Right renal cortex interstitium (tissue), 3 donors: ENCODE data around the gene PCDHB5. TPM values are rescaled to one million over a fixed set of nuclear protein-coding genes. Genes with fewer than 3 reads are reported as not detected.
A peak's percentile ranks its signal among the peaks of the same experiment; 100 is the strongest.
"Not testable (repeated sequence)": the region's sequence is repeated elsewhere in the genome, so short reads cannot be mapped to it uniquely, and the experiment has no call there.

Experiments
- DNase-seq, 3 donors: peaks; one replicate each; pipeline ENCODE4 v3.0.0-alpha.2; 2013; ENCODE audit warnings: low read depth in 3 of 3, low spot score in 2 of 3
- polyA plus RNA-seq, 3 donors: library from polyadenylated mRNA; unstranded; fragments of 120-200 nt; gene quantifications; one replicate each; pipeline ENCODE4 v1.2.1, GENCODE V29; 2013; ENCODE audit not compliant: insufficient read length in 3 of 3

PCDHB5 gene
- polyA plus RNA-seq, 3 donors, result 6.6 to 8.5 (median 8.1) TPM

DNA sequence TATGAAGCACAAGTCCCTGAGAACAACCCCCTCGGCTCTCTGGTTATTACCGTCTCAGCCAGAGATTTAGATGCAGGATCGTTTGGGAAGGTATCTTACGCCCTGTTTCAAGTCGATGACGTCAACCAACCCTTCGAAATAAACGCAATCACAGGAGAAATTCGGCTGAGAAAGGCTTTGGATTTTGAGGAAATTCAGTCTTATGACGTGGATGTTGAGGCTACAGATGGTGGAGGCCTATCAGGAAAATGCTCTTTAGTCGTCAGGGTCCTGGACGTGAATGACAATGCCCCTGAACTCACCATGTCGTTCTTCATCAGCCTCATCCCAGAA lies 16.0 kb downstream of the PCDHB5 start:
- no peak for DNase-seq

DNA sequence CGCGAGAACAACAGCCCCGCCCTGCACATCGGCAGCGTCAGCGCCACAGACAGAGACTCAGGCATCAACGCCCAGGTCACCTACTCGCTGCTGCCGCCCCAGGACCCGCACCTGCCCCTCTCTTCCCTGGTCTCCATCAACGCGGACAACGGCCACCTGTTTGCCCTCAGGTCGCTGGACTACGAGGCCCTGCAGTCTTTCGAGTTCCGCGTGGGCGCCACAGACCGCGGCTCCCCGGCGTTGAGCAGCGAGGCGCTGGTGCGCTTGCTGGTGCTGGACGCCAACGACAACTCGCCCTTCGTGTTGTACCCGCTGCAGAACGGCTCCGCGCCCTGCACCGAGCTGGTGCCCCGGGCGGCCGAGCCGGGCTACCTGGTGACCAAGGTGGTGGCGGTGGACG lies 16.6 kb downstream of the PCDHB5 start:
- not testable (repeated sequence) for DNase-seq

DNA sequence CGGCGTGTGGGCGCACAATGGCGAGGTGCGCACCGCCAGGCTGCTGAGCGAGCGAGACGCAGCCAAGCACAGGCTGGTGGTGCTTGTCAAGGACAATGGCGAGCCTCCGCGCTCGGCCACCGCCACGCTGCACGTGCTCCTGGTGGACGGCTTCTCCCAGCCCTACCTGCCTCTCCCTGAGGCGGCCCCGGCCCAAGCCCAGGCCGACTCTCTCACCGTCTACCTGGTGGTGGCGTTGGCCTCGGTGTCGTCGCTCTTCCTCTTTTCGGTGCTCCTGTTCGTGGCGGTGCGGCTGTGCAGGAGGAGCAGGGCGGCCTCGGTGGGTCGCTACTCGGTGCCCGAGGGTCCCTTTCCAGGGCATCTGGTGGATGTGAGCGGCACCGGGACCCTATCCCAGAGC lies 17.1 kb downstream of the PCDHB5 start:
- DNase-seq, result not testable (repeated sequence)

DNA sequence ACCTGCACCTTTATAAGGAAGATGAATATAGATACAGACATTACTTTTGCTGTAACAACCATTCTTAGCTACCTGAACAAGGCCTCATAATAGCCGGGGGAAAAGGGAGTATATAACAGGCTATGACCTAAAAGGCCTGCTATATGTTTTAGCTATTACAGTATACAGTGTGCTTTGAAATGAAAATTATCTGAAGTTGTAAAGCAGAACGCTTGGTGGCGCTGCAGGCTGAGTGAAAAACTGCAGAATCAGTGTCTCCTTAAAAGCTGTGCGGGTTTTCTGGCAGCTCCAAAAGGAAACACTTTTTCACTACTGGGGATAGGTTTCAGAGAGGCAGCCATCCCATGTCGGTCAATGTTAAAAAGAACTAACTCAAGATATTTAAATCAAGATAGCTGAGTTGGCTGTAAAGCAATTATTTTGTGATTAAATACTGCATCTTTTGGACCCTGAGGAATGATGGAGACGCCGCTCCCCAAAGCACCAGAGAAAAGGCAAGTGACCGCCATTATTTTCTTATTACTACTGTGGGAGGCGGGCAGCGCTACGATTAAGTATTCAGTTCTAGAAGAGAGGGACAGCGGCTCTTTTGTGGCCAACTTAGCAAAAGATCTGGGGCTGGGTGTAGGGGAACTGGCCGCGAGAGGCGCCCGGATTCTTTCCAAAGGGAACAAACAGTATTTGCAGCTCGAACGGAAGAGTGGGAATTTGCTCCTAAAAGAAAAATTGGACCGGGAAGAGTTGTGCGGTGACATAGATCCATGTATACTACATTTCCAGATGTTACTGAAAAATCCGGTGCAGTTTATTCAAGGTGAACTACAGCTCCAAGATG lies 20.8 kb downstream of the PCDHB5 start:
- no peak for DNase-seq

DNA sequence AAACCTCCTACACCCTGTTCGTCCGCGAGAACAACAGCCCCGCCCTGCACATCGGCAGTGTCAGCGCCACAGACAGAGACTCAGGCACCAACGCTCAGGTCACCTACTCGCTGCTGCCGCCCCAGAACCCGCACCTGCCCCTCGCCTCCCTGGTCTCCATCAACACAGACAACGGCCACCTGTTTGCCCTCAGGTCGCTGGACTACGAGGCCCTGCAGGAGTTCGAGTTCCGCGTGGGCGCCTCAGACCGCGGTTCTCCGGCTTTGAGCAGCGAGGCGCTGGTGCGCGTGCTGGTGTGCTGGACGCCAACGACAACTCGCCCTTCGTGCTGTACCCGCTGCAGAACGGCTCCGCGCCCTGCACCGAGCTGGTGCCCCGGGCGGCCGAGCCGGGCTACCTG lies 22.4 kb downstream of the PCDHB5 start:
- not testable (repeated sequence) for DNase-seq

DNA sequence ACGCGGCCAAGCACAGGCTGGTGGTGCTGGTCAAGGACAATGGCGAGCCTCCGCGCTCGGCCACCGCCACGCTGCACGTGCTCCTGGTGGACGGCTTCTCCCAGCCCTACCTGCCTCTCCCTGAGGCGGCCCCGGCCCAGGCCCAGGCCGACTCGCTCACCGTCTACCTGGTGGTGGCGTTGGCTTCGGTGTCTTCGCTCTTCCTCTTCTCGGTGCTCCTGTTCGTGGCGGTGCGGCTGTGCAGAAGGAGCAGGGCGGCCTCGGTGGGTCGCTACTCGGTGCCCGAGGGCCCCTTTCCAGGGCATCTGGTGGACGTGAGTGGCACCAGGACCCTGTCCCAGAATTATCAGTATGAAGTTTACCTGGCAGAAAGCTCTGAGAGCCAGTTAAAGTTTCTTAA lies 22.9 kb downstream of the PCDHB5 start:
- not testable (repeated sequence) for DNase-seq

DNA sequence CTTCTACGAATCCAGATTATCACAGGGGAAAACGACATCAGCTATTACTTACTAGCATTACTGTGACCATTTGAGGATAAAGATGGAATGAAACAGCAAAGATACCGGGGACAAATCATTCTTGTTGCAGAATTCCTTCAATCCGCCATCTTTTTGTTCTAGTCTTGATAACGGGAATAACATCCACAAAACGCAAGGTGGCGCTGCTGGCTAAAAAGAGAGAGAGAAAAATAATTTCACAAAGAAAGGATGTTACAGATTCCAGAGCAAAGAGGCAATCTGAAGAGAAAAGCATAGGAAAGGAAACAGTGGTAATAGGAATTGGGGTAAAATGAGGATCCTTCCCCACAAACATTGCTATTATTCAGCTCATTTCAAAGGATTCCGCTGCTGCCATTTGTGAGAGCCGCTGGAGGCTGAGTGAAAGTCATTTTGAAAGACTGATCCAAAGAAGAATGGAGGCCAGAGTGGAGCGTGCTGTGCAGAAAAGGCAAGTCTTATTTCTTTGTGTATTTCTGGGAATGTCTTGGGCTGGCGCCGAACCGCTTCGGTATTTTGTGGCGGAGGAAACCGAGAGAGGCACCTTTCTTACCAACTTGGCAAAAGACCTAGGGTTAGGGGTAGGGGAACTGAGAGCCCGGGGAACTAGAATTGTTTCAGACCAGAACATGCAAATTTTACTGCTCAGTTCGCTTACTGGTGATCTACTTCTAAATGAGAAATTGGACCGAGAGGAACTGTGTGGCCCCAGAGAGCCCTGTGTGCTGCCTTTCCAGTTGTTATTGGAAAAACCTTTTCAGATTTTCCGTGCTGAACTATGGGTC lies 37.6 kb downstream of the PCDHB5 start, which contains the start of gene PCDHB7:
TSS of gene PCDHB7 (plus strand) at position 264 of the 824 bp plus-strand sequence. CDS start at position 456, 192 bp downstream.
- peak in 1 of 3 donors; percentile 35 for DNase-seq

DNA sequence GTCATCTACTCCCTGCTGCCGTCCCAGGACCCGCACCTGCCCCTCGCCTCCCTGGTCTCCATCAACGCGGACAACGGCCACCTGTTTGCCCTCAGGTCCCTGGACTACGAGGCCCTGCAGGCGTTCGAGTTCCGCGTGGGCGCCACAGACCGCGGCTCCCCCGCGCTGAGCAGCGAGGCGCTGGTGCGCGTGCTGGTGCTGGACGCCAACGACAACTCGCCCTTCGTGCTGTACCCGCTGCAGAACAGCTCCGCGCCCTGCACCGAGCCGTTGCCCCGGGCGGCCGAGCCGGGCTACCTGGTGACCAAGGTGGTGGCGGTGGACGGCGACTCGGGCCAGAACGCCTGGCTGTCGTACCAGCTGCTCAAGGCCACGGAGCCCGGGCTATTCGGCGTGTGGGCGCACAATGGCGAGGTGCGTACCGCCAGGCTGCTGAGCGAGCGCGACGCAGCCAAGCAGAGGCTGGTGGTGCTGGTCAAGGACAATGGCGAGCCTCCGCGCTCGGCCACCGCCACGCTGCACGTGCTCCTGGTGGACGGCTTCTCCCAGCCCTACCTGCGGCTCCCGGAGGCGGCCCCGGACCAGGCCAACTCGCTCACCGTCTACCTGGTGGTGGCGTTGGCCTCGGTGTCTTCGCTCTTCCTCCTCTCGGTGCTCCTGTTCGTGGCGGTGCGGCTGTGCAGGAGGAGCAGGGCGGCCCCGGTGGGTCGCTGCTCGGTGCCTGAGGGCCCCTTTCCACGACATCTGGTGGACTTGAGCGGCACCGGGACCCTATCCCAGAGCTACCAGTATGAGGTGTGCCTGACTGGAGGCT lies 39.5 kb downstream of the PCDHB5 start:
- not testable (repeated sequence) for DNase-seq

DNA sequence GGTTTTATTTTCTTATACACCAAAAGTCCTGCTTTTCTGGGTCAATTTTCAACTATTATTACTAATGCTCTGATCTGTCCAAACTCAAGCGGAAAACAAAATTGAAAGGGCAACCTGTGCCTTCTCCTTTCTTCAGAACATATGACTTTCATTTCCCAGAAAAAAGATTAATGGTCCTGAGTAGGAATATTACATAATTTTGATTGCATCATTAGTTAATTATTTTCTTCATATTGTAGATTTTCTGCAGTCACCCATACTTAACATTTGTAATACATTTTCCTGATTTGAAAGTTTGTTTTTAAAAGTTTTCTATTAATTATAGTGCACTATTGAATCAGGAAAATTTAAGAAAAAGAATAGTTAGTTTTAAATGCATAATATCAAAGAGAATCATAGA lies 40.9 kb downstream of the PCDHB5 start:
- no peak for DNase-seq

DNA sequence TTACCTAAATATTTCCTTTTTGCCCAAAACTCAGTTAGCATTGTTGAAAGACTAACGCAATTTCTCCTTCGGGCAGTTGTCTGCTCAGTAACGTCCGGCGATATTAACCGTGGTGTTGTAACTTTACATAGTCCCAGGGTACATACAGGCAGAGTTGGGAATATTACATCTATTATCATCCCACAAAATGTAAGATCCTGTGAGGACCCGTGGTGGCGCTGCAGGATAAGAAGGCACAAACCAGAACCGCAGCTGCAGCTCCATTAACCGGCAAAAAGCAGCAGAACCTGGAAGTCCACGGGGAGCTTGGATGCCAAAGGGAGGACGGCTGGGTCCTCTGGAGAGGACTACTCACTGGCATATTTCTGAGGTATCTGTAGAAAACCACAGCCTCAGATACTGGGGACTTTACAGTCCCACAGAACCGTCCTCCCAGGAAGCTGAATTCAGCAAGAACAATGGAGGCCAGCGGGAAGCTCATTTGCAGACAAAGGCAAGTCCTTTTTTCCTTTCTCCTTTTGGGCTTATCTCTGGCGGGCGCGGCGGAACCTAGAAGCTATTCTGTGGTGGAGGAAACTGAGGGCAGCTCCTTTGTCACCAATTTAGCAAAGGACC lies 42.7 kb downstream of the PCDHB5 start, which contains the start of gene PCDHB8:
TSS of gene PCDHB8 (plus strand) at position 214 of the 615 bp plus-strand sequence. CDS start at position 459, 245 bp downstream.
- not testable (repeated sequence) for DNase-seq

DNA sequence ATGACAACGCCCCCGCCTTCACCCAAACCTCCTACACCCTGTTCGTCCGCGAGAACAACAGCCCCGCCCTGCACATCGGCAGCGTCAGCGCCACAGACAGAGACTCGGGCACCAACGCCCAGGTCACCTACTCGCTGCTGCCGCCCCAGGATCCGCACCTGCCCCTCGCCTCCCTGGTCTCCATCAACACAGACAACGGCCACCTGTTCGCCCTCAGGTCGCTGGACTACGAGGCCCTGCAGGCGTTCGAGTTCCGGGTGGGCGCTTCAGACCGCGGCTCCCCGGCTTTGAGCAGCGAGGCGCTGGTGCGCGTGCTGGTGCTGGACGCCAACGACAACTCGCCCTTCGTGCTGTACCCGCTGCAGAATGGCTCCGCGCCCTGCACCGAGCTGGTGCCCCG lies 44.4 kb downstream of the PCDHB5 start:
- DNase-seq, result not testable (repeated sequence)

DNA sequence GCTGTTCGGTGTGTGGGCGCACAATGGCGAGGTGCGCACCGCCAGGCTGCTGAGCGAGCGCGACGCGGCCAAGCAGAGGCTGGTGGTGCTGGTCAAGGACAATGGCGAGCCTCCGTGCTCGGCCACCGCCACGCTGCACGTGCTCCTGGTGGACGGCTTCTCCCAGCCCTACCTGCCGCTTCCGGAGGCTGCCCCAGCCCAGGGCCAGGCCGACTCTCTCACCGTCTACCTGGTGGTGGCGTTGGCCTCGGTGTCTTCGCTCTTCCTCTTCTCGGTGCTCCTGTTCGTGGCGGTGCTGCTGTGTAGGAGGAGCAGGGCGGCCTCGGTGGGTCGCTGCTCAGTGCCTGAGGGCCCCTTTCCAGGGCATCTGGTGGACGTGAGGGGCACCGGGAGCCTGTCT lies 44.9 kb downstream of the PCDHB5 start:
- DNase-seq, result not testable (repeated sequence)

DNA sequence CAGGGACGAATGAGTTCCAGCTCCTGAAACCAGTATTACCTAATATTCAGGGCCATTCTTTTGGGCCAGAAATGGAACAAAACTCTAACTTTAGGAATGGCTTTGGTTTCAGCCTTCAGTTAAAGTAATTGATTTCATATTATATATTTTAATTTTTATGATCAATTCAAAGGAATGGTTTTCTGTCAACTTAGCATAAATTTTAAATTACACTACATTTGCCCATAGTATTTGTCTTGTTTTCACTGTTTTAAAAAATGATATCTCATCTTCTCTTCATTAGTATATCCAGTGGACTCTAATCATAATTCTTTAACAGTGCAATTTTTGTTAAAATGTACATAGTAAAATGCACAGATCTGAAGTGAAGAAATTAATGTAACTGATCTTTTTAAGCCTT lies 45.3 kb downstream of the PCDHB5 start:
- no peak for DNase-seq

DNA sequence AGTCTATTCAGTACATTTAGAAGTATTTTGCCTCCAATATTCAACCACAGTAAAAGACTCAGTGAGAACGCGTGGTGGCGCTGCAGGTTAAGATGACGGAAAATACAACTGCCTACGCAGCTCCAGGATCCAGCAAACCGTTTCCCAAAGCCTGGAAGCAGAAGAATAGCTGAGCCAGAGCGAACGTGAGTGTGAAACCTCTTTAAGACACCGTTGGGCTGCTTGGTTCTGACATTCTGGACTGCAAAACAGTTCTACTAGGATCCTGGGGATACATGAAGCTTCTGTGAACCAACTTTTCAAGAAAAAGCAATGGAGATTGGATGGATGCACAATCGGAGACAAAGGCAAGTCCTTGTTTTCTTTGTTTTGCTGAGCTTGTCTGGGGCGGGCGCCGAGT lies 47.2 kb downstream of the PCDHB5 start, which contains the start of gene PCDHB16:
TSS of gene PCDHB16 (plus strand) at position 140 of the 400 bp plus-strand sequence. CDS start at position 313, 173 bp downstream.
- no peak for DNase-seq

DNA sequence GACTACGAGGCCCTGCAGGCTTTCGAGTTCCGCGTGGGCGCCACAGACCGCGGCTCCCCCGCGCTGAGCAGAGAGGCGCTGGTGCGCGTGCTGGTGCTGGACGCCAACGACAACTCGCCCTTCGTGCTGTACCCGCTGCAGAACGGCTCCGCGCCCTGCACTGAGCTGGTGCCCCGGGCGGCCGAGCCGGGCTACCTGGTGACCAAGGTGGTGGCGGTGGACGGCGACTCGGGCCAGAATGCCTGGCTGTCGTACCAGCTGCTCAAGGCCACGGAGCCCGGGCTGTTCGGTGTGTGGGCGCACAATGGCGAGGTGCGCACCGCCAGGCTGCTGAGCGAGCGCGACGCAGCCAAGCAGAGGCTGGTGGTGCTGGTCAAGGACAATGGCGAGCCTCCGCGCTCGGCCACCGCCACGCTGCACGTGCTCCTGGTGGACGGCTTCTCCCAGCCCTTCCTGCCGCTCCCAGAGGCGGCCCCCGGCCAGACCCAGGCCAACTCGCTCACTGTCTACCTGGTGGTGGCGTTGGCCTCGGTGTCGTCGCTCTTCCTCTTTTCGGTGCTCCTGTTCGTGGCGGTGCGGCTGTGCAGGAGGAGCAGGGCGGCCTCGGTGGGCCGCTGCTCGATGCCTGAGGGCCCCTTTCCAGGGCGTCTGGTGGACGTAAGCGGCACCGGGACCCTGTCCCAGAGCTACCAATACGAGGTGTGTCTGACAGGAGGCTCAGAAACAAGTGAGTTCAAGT lies 49.3 kb downstream of the PCDHB5 start:
- not testable (repeated sequence) for DNase-seq

DNA sequence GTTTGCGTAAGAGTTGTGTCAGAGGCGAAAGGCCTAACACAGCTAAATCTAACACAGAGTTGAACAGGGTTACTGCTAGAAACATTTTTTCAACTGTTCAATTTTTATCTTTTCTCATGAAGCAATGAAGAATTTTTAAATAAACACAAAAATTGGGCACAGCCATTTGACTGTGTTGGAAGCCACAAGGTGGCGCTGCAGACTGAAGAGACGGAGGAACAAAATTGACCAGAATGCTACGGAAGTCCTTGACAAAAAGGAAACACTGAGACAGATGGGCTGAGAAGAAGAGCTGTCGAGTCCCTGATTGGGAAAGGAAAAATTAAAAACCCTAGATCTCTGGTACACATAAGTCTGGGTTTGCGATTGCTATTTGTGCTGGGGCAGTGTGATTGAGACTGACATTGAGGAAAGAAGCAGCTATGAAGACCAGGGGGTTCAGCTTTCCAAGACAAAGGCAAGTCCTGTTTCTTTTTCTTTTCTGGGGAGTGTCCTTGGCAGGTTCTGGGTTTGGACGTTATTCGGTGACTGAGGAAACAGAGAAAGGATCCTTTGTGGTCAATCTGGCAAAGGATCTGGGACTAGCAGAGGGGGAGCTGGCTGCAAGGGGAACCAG lies 52.0 kb downstream of the PCDHB5 start, which contains the start of gene PCDHB9:
TSS of gene PCDHB9 (plus strand) at position 265 of the 616 bp plus-strand sequence. CDS start at position 423, 158 bp downstream.
- no peak for DNase-seq
